HG03060 (cell line): Measurements from ENCODE around the gene COQ8B.

Experiments used
- ATAC-seq: cut with Tn5 transposase; IDR thresholded peaks from one replicate; pipeline ENCODE4 v1.9.1; 2021; ENCODE audit warnings: low read depth, moderate number of reproducible peaks; ENCODE audit not compliant: unreplicated experiment

COQ8B gene

GRCh38 chr19:40718774-40719391, 2.2 kb upstream of the COQ8B start:
- no peak for ATAC-seq

GRCh38 chr19:40717880-40718773, 1.4 kb upstream of the COQ8B start:
- no peak for ATAC-seq

GRCh38 chr19:40717325-40717879, 716 bp upstream of the COQ8B start:
- no peak for ATAC-seq

DNA sequence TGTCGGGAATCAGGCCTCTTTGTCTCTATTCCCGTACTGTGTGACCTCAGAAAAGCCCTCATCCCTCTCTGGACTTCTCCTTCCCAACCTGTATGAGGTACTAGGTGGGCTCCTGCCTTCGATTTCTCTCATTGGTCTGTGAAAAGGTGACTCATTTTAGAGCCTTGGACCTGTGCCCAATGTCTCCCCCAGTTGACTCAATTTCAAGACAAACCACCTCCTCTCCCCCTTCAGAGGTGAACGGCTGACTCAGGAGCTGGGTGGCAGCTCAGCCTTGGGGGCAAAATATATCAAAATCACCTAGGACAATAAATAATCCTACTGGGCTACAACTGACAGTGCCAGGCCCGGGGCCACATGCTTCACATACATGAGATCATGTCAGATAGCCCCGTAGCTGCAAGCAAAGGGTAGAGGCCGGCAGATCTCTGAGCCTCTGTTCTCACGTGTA, 630 bp downstream of the COQ8B start:
- no peak for ATAC-seq

GRCh38 chr19:40714441-40715299, 2.0 kb downstream of the COQ8B start:
- no peak for ATAC-seq

DNA sequence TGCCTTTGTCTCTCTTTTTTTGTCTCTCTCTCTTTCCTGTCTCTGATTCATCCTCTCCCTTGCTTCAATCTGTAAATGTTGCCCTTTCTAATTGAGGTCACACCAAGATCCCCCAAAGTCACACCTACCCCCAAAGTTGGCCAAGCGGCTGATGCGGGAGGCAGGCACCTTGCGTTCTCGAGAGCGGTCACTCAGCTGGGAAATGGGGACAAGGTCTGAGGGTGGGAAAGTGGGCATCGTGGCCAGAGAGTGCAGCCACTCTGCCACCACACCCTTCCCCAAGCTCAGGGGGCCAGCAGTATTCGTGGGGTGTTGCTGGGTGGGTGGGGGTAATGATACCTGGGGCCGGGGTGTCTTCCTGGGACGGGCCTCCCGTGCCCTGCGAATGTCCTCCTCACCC, 2.7 kb downstream of the COQ8B start:
- no peak for ATAC-seq

GRCh38 chr19:40709817-40710216, 6.9 kb downstream of the COQ8B start:
- ATAC-seq, result no peak

- ATAC-seq, result no peak
Measured at GRCh38 chr19:40707615-40708014, 9.1 kb downstream of the COQ8B start.

DNA sequence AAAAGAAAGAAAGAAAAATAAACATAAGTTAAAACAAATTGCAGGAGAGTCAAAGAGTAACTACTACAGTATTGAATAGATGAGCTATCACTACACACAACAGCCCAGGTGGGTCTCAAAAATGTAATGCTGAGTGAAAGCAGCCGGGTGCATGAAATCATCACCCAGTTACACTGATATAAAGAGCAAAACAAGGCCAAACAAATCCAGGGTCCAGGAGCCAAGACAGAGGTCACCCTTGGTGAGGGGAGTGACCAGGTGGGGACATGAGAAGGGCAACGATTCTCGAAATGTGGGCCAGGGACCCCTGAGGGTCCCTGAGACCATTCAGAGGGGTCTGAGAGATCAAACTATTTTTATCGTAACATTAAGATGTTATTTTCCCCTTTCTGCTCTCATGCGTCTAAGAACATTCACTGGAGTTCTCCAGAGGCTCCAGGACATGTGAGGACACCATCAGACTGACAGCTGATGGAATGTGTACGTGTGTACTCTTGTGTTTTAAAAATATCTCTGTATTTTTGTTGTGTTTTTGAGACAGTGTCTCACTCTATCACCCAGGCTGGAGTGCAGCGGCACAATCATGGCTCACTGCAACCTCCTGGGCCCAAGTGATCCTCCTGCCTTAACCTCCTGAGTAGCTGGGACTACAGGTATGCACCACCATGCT, 10.6 kb downstream of the COQ8B start:
- no peak for ATAC-seq

DNA sequence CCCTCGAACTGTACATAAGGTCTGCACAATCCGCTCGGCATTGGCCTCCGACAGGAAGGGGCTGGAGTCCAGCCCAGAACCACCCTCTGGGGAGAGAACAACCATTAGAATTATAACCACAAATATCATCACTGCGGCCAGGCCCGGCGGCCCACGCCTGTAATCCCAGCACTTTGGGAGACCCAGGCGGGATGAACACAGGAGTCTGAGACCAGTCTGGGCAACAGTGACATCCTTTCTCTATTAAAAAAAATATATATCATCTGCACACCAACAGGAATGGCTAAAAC, 11.4 kb downstream of the COQ8B start:
- ATAC-seq, result no peak

DNA sequence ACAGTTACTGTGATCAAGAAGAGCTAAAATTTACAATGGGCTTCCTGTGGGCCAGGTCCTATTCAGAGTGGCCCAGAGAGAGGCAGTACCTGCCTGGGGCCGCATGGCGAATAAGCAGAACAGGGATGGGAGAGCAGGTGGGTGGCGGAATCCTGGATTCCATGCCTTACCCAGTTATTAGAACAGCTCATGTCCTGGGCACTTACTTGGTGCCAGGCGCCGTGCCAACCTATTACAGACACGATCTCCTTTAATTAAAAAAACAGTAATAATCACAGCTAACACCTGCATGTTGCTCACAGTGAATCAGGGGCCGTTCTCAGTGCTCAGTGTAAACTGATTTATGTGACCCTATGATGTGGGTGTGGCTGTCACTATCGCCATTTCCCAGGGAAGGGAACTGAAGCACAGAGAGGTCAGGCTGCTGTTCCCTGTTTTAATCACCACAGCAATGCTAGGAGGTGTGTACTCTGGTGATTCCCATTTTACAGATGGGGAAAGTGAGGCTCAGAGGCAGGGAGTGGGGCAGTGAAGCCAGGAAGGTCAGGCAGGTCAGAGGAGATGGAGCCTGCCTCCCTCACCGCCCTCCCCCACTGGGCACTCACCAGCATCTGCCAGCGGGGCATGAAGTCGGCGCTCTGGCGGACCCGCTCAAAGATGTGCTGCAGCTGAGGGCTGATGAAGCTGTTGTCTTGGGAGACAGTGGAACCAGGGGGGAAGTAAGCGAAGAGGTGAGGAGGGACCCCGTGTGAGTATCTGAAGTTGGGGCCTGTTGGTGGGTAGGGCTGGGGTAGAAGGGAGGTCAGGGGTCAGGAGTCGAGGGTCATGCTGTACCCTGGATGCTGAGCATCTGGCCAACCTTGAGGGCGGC, 12.0 kb downstream of the COQ8B start:
- ATAC-seq, result no peak

- ATAC-seq, result no peak
Measured at GRCh38 chr19:40703029-40703755, 13.5 kb downstream of the COQ8B start.

GRCh38 chr19:40702337-40703012, 14.2 kb downstream of the COQ8B start:
- ATAC-seq, result no peak

DNA sequence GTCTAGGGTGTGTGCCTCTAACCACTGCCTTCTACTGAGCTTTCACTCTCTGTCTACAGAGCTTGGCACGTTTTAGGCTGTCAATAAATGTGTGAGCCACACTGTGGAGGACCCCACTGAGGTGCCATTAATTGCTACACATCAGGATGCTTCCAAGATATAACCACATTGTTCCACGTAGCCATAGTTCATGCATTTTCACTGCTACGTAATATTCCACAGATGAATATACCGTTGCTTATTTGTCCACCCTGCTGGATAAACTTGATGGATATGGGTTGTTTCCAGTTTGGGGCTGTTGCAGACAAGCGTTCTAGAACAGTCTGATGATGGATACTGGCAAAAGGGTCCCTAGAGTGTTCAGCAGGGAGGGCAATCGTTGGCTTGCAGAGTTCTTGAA, 14.9 kb downstream of the COQ8B start:
- ATAC-seq, result no peak

GRCh38 chr19:40700083-40700482, 16.6 kb downstream of the COQ8B start:
- ATAC-seq, result no peak

GRCh38 chr19:40697007-40697406, 19.7 kb downstream of the COQ8B start:
- no peak for ATAC-seq

- no peak for ATAC-seq
Measured at GRCh38 chr19:40695881-40696280, 20.8 kb downstream of the COQ8B start.

DNA sequence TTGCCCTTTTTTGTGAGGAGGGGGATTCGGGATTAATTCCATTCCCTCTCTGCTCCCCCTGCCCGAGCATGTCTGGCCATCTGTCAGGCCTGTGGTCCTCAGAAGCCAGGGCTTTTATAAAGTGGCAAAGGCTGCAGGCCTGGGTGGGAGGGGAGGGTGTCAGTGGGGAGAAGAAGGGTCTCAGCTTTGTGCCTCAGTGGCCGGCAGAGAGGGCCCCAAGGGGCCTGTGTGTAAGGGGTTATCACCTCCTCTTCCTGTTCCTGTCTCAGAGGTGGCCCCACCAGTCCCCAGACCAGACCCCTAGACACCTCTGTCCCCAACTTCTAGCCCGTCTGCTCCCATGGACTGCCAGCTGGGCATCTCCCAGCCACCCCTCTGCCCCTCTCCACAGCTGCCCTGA, 22.8 kb downstream of the COQ8B start:
- no peak for ATAC-seq
